SU-DHL-6 (cell line): ENCODE data around the gene FOXP2.

Source experiments
- H2AFZ ChIP-seq: fragments of 200-600 bp; sonication (generic); 2 replicates; pipeline ENCODE4 v1.6.1; 2014; ENCODE audit warnings: low read depth, mild to moderate bottlenecking, moderate library complexity, mixed read lengths, antibody characterized with exemption, low read length; ENCODE audit not compliant: severe bottlenecking
- H3F3A ChIP-seq: fragments of 200-600 bp; shearing (Covaris generic); 2 replicates; pipeline ENCODE4 v1.6.0; 2016; ENCODE audit warnings: antibody characterized with exemption, mild to moderate bottlenecking; ENCODE audit not compliant: insufficient read depth
- H3K27ac ChIP-seq: fragments of 200-600 bp; sonication (generic); 2 replicates; pipeline ENCODE4 v1.5.1; 2016; ENCODE audit warnings: low read depth, mild to moderate bottlenecking, low read length, moderate library complexity, mixed read lengths
- H3K27me3 ChIP-seq: fragments of 200-600 bp; sonication (generic), shearing (Covaris generic); 2 replicates; pipeline ENCODE4 v1.6.0; 2014; ENCODE audit warnings: mild to moderate bottlenecking, low read length
- H3K36me3 ChIP-seq: fragments of 200-600 bp; sonication (generic); 2 replicates; pipeline ENCODE4 v1.6.1; 2014; ENCODE audit warnings: mild to moderate bottlenecking, low read length, mixed read lengths
- H3K4me2 ChIP-seq: fragments of 300-600, 200-600 bp; shearing (Covaris generic), sonication (generic); 2 replicates; pipeline ENCODE4 v1.6.0; 2014; ENCODE audit warnings: low read length, low read depth, mild to moderate bottlenecking; ENCODE audit not compliant: poor library complexity, severe bottlenecking
- H3K4me3 ChIP-seq: fragments of 200-600 bp; sonication (generic); 2 replicates; pipeline ENCODE4 v1.5.1; 2014; ENCODE audit warnings: antibody characterized with exemption, low read length, mild to moderate bottlenecking, mixed read lengths; ENCODE audit not compliant: insufficient read depth, poor library complexity, severe bottlenecking
- H3K79me2 ChIP-seq: fragments of 200-600 bp; sonication (generic); 2 replicates; pipeline ENCODE4 v1.6.1; 2014; ENCODE audit warnings: mild to moderate bottlenecking, low read length, moderate library complexity; ENCODE audit not compliant: insufficient read depth
- H3K9ac ChIP-seq: fragments of 200-600 bp; sonication (generic); 2 replicates; pipeline ENCODE4 v1.7.0; 2014; ENCODE audit warnings: mild to moderate bottlenecking, low read length
- H3K9me2 ChIP-seq: fragments of 200-600 bp; sonication (generic); replicated peaks from 2 replicates; pipeline ENCODE4 v1.6.1; 2014; ENCODE audit warnings: low read length; ENCODE audit not compliant: insufficient read depth
- H3K9me3 ChIP-seq: fragments of 200-600 bp; sonication (generic); 2 replicates; pipeline ENCODE4 v1.6.1; 2014; ENCODE audit warnings: low read length, mixed read lengths; ENCODE audit not compliant: insufficient read depth
- H4K20me1 ChIP-seq: fragments of 200-600 bp; sonication (generic); 2 replicates; pipeline ENCODE4 v1.6.1; 2014; ENCODE audit warnings: low read depth, mild to moderate bottlenecking, antibody characterized with exemption, low read length, moderate library complexity, mixed read lengths
- EZH2phosphoT487 ChIP-seq: fragments of 200-600 bp; sonication (generic), shearing (Covaris generic); conservative IDR thresholded peaks from 2 replicates; pipeline ENCODE4 v1.6.1; 2018; ENCODE audit warnings: mild to moderate bottlenecking, antibody characterized with exemption, low read length, moderate library complexity, mixed read lengths
- TF ChIP-seq, protein P1 (sequence below): fragments of 200-600 bp; sonication (generic); IDR thresholded peaks from one replicate; pipeline ENCODE4 v1.5.1; 2017; ENCODE audit warnings: antibody characterized with exemption, mild to moderate bottlenecking, low read length, moderate library complexity; ENCODE audit not compliant: insufficient read depth, poor library complexity, severe bottlenecking

Gene FOXP2

DNA sequence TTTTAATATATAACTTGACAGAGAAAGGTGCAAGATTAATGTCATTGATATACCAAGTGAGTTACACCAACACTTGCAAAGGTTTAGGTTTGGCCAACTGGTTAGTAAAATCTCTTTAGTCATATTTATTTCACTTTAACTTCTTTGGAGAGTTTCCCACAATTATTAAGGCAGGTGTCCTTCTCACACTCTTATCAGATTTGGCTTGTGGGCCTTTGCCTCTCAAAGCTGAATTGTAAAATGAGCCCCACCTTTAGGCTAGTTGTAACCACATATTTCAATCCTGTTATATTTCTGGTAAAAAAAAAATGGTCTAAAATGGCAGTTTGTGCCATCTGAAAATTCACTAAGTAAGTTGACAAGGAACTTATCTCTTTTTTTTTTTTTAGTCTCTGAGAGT lies 26.6 kb upstream of the FOXP2 start:
- no peak overlapping the region for H3K4me3 ChIP-seq
- no peak overlapping the region for H3K4me2 ChIP-seq
- no peaks in the 10 kb centered on the region for H3F3A ChIP-seq
- no peak overlapping the region for H2AFZ ChIP-seq
- no peaks in the 10 kb centered on the region for H3K27me3 ChIP-seq
- H3K9ac ChIP-seq, result no peak overlapping the region
- TF ChIP-seq, protein P1, sequence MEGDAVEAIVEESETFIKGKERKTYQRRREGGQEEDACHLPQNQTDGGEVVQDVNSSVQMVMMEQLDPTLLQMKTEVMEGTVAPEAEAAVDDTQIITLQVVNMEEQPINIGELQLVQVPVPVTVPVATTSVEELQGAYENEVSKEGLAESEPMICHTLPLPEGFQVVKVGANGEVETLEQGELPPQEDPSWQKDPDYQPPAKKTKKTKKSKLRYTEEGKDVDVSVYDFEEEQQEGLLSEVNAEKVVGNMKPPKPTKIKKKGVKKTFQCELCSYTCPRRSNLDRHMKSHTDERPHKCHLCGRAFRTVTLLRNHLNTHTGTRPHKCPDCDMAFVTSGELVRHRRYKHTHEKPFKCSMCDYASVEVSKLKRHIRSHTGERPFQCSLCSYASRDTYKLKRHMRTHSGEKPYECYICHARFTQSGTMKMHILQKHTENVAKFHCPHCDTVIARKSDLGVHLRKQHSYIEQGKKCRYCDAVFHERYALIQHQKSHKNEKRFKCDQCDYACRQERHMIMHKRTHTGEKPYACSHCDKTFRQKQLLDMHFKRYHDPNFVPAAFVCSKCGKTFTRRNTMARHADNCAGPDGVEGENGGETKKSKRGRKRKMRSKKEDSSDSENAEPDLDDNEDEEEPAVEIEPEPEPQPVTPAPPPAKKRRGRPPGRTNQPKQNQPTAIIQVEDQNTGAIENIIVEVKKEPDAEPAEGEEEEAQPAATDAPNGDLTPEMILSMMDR, result no peak
- no peak for TF ChIP-seq EZH2phosphoT487
- H3K9me3 ChIP-seq, result no peaks in the 10 kb centered on the region
- H3K36me3 ChIP-seq, result no peaks in the 10 kb centered on the region
- H3K9me2 ChIP-seq, result no peaks in the 10 kb centered on the region
- no peaks in the 10 kb centered on the region for H4K20me1 ChIP-seq
- no peak overlapping the region for H3K27ac ChIP-seq
- no peaks in the 10 kb centered on the region for H3K79me2 ChIP-seq

DNA sequence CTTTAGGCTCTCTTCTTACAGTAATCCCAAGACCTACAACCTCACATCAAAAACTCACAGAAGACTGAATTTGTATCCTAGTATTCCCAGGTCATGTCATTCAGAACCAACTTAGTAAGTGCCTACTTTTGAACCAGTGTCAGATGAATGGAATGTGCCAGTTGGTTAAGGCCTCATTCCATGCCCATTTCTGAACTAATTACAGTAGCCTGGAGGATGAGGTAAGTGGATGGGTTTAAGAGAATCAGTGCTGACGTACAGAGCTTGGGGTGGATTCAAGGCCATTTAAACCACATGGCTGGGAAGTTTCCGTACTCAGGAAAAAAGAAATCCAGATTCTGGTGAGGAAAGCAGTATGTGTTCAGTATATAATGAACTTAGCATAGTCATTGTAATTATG lies 21.9 kb upstream of the FOXP2 start:
- H3K4me3 ChIP-seq, result no peak overlapping the region
- no peaks in the 10 kb centered on the region for H3F3A ChIP-seq
- no peaks in the 10 kb centered on the region for H4K20me1 ChIP-seq
- TF ChIP-seq EZH2phosphoT487, result no peak
- TF ChIP-seq, protein P1, result no peak
- H3K36me3 ChIP-seq, result no peaks in the 10 kb centered on the region
- no peaks in the 10 kb centered on the region for H3K9me3 ChIP-seq
- no peak overlapping the region for H3K9ac ChIP-seq
- H3K27ac ChIP-seq, result no peak overlapping the region
- no peaks in the 10 kb centered on the region for H3K27me3 ChIP-seq
- no peak overlapping the region for H3K4me2 ChIP-seq
- H2AFZ ChIP-seq, result no peak overlapping the region
- no peaks in the 10 kb centered on the region for H3K9me2 ChIP-seq
- H3K79me2 ChIP-seq, result no peaks in the 10 kb centered on the region

DNA sequence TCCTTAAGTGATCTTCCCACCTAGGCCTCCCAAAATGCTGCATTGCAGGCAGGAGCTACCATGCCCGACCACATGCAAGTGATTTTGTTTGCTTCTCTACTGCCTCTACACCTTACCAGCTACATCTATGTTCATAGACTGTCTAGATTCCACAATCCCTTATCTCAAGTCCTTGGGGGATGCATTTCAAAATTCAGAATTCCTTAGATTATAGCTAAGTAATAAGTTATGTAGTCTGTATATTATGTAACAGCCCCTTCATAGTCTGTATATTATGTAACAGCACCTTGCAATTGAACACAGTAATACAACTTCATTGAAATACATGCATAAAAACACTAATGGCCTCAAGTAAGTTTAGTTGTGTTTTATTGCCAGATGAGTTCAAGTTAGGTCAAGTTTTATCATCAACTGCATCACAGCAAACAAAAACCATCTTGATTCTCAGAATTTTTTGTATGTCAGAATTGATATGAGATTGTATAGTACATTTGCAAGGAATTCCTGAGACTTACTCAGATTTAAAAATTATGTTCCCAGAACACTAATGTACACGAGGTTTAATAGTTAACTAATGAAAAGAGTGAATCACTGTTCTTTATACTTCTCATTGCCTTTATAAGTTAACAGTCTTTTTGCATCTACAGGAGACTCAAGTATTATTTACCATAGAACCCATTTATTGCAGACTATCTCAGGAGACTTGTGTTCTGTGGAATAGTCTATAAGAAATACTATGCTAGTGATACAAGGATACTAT lies 11.6 kb upstream of the FOXP2 start:
- Histone ChIP-seq H3K9ac (no peak overlapping the region), H4K20me1 (no peaks in the 10 kb centered on the region), H3K9me3 (no peaks in the 10 kb centered on the region), H3K27ac (no peak overlapping the region), H3K9me2 (no peaks in the 10 kb centered on the region), H3K36me3 (no peaks in the 10 kb centered on the region), H3K4me3 (no peak overlapping the region), H3K27me3 (no peaks in the 10 kb centered on the region; the same call in 1 of the 2 replicates), H2AFZ (no peak overlapping the region), H3K79me2 (no peaks in the 10 kb centered on the region), H3K4me2 (no peak overlapping the region), H3F3A (no peaks in the 10 kb centered on the region)
- TF ChIP-seq, protein P1, result no peak
- no peak for TF ChIP-seq EZH2phosphoT487
